Measurements from ENCODE around the gene HDAC4.

The HDAC4 gene

GRCh38 chr2:239343946-239344856 lies 56.6 kb downstream of the HDAC4 start:
- H3K4me3 ChIP-seq (ENCODE audit: low read depth, low read length), result no peak overlapping the region
- no peak for DNase-seq (ENCODE audit: low read depth)
- no peak for TF ChIP-seq CTCF (IDR thresholded peaks at IDR 0.05; ENCODE audit: insufficient read depth, low read depth, low read length, missing control alignments)

- no peak for TF ChIP-seq CTCF (IDR thresholded peaks at IDR 0.05; ENCODE audit: insufficient read depth, low read depth, low read length, missing control alignments)
- DNase-seq (ENCODE audit: low read depth), result no peak
These were observed 57.4 kb downstream of the HDAC4 start for GRCh38 chr2:239343460-239343859.

GRCh38 chr2:239341840-239342239 lies 59.0 kb downstream of the HDAC4 start:
- DNase-seq (ENCODE audit: low read depth), result no peak
- TF ChIP-seq CTCF (IDR thresholded peaks at IDR 0.05; ENCODE audit: insufficient read depth, low read depth, low read length, missing control alignments), result no peak
- no peak overlapping the region for H3K4me3 ChIP-seq (ENCODE audit: low read depth, low read length)

More at GRCh38 chr2:239343460-239343859, 57.4 kb downstream of the HDAC4 start:
- H3K4me3 ChIP-seq (ENCODE audit: low read depth, low read length), result no peak overlapping the region

- no peak overlapping the region for H3K4me3 ChIP-seq (ENCODE audit: low read depth, low read length)
- TF ChIP-seq CTCF (IDR thresholded peaks at IDR 0.05; ENCODE audit: insufficient read depth, low read depth, low read length, missing control alignments), result no peak
- no peak for DNase-seq (ENCODE audit: low read depth)
These were observed 59.6 kb downstream of the HDAC4 start for GRCh38 chr2:239341146-239341732.

- H3K4me3 ChIP-seq (ENCODE audit: low read depth, low read length), result no peak overlapping the region
- TF ChIP-seq CTCF (IDR thresholded peaks at IDR 0.05; ENCODE audit: insufficient read depth, low read depth, low read length, missing control alignments), result no peak
- peak; percentile 22 for DNase-seq (ENCODE audit: low read depth)
These were observed 60.9 kb downstream of the HDAC4 start for GRCh38 chr2:239339726-239340601.

GRCh38 chr2:239339241-239339640 lies 61.6 kb downstream of the HDAC4 start:
- TF ChIP-seq CTCF (IDR thresholded peaks at IDR 0.05; ENCODE audit: insufficient read depth, low read depth, low read length, missing control alignments), result no peak
- no peak overlapping the region for H3K4me3 ChIP-seq (ENCODE audit: low read depth, low read length)
- DNase-seq (ENCODE audit: low read depth), result no peak

Data from GM12865 (cell line).